Urothelium cell line (cell line): ENCODE data around the gene RASSF8.

Experiments
- DNase-seq: peaks from one replicate; pipeline ENCODE4 v3.0.0; 2011; ENCODE audit warnings: low spot score, mixed read lengths
- FAIRE-seq: peaks from 2 replicates; lab custom pipeline; 2011; peaks lifted over from hg19 to GRCh38; lab: Jason Lieb, UNC

The RASSF8 gene

DNA sequence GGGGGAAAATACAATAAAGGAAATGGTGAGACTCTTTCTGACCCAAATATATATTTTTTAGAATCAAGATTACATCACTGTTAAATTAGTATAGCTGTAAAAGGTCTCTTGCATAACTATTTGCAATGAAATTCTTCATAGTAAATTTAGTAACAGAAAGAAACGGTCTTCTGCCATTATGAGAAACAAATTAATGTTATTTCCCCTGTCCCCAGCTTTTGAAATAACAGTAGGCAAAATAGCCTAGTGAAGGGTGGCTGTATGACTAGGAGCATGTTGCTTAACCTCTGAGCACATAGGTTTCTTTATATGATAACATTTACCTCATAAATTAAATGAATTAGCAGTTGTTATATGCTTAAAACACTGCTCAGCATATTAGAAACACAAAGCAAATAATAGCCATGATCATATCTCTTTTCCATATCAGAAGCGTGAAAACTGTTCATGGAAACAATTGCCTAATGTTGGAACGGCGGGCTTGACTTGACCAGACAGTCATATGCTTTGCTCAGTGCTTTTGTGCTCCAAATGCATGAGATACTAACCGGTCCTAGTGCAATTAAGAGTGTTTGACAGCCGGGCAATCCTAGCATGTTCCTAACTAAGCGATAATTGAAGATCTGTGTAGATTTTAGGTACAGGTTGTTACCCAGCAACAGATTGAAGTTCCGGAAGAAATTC is 142.3 kb downstream of the RASSF8 start:
- DNase-seq (no peak), FAIRE-seq (no peak)

GRCh38 chr12:26101350-26101734 is 142.9 kb downstream of the RASSF8 start:
- no peak for DNase-seq

GRCh38 chr12:26101763-26102162 is 143.3 kb downstream of the RASSF8 start:
- FAIRE-seq (no peak), DNase-seq (no peak)

More at GRCh38 chr12:26101350-26101734, 142.9 kb downstream of the RASSF8 start:
- FAIRE-seq = no peak

GRCh38 chr12:26102953-26103352 is 144.5 kb downstream of the RASSF8 start:
- DNase-seq (no peak), FAIRE-seq (no peak)

DNA sequence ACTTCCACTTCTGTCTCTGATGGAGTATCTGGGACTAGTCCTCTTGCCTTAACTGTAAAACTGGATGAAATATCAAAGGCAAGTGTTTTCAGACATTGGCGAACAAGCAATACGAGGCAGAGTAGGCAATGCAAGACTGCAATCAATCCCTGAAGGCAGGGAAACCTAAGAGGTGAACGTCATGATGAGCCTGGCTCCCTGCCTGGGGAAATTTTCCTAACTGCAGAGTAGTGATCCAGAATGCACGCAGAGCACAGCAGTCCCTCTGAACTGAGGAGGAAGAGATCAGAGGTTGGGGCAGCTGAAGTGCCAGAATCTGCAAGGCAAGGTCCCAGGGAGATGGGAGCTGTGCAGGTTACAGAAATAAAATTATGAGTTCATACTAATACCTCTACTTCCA is 147.9 kb downstream of the RASSF8 start:
- FAIRE-seq (no peak), DNase-seq (no peak)

- no peak for FAIRE-seq
Measured at GRCh38 chr12:26108915-26109314, 150.4 kb downstream of the RASSF8 start.

GRCh38 chr12:26109343-26109881 is 150.9 kb downstream of the RASSF8 start:
- DNase-seq (no peak), FAIRE-seq (no peak)

More at GRCh38 chr12:26108915-26109314, 150.4 kb downstream of the RASSF8 start:
- DNase-seq = no peak

DNA sequence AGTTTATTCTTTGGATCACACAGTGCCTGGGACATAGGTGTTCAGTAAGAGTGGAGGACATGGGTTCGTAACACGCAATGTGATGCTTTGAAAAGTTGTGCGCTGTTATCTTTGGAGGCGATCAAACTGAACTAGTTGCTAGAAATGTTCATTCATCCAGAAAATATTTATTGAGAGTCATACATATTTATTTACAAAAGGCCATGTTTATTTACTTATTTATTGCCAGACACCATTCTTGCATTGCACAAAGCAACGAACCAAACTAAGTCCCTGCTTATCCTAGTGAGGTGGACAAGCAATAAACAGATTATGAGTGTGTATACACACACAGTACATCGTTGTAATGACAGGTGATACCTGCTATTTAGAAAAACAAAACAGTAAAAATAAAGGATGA is 153.8 kb downstream of the RASSF8 start:
- FAIRE-seq (no peak), DNase-seq (no peak)

GRCh38 chr12:26112703-26113147 is 154.2 kb downstream of the RASSF8 start:
- peak; percentile 47 for DNase-seq
- no peak for FAIRE-seq

DNA sequence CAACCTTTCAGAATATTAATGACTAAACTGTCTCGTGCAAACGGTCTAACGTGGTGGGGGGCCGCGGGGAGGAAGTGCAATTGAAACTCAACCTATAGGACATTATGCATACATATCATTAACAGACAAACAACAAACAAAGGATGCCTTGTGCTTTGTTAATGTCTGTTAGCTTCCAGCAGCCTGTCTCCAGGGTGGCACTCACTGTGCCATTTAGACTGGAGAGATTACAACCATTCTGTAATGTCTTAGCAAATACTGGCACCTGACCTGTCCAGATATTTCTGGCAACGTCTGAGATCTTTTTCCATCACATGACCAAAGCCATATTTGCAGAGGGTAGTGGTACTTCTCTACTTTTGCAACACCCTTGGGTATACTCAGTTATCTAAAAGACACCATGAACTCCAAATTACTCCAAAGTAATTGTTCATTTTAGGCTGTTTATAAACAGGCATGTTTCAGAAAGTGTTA is 154.7 kb downstream of the RASSF8 start:
- no peak for FAIRE-seq
- DNase-seq = no peak

DNA sequence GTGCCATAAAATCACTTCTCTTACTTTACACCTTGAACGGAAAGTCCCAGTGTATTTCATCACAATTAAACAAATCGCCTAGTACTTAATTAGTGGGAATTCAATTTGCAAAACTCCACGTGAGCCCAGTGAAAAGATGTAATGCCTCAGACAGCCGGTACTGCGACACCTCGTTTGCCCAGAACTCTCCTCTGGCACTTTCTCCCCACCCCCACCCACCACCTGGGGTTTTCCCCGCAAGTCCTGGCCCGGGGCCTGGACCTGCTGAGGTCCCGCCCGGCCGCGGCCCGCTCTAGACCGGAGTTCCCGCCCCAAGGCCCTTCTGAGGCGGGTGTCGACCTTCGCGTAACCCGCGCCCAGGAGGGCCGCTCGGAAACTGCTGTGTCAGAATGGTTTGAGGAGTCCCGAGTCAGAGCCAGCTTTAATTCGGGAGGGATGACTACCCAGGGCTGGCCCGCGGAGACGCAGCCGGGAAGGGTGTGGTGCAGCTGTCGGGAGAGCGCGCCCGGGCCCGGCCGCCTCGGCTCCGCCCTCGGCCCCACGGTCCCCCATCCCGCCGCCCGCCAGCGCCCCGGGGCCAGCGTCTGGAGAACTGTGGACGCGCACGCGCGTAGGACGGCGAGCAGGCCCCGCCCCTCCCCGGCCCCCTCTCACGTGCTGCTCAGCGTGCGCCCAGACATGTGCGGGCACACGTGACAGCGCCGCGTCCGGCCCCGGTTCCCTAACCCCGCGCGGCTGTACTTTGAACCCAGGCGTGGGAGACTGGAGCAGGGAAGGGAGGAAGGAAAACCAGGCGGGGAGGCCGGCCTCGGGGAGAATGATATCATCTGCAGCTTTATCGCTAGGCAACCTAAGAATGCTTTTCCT is 155.6 kb downstream of the RASSF8 start:
- DNase-seq (peak; percentile 94), FAIRE-seq (peak; percentile 69)

- DNase-seq (no peak), FAIRE-seq (no peak)
Measured at GRCh38 chr12:26114720-26115401, 156.4 kb downstream of the RASSF8 start.

GRCh38 chr12:26116829-26117715 is 158.6 kb downstream of the RASSF8 start:
- DNase-seq (no peak), FAIRE-seq (no peak)

- no peak for DNase-seq
- FAIRE-seq = no peak
Measured at GRCh38 chr12:26118308-26118707, 159.8 kb downstream of the RASSF8 start.

DNA sequence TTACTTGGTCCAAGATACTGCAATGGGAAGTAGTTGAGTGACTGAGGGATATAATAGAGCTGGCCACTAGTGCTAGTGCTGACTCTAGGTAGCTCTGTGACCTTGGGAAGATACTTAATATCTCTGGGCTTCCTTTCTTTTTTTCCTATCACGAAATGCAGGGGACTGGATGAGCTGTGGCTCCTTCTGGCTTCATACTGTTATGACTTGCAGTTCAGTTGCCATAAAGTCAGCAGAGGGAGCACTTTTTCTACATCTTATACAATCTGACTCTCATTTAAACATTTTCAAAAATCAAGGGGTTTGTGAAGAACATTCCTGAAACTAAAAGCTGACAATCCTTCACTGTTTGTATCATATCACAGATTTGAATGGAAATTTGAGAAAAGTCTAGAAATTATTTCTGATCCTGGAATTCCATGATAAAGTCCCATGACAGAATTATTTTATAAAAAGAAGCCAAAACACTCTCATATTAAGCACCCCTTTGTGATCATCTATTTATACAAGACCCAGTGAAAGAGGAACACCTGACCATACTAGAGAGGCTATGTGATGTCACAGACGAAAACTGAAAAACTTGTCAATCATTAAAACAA is 161.0 kb downstream of the RASSF8 start:
- DNase-seq (peak; percentile 35), FAIRE-seq (no peak)

- FAIRE-seq (no peak), DNase-seq (no peak)
Measured at GRCh38 chr12:26120561-26121274, 162.2 kb downstream of the RASSF8 start.

- DNase-seq = no peak
- FAIRE-seq = no peak
Measured at GRCh38 chr12:26121323-26122060, 163.0 kb downstream of the RASSF8 start.

GRCh38 chr12:26122061-26122680 is 163.7 kb downstream of the RASSF8 start:
- peak; percentile 17 for DNase-seq
- no peak for FAIRE-seq
